ENCODE results near the gene KIAA2012.

- TF ChIP-seq POLR2AphosphoS5 (IDR thresholded peaks at IDR 0.05; ENCODE audit: low read depth, low read length) (no peak), POLR2A (IDR thresholded peaks at IDR 0.05; ENCODE audit: low read depth, low read length) (no peak), TAF1 (IDR thresholded peaks at IDR 0.05; ENCODE audit: borderline replicate concordance, low read depth, low read length) (no peak)
Measured at GRCh38 chr2:202035941-202036372, 37.1 kb upstream of the KIAA2012 start.

Data from GM12892 (cell line).